ENCODE data around the gene MRPL53. TPM values are rescaled to one million over a fixed set of nuclear protein-coding genes. Genes with fewer than 3 reads are reported as not detected.

MRPL53 gene
- total and polyA plus RNA-seq, 2 of the 13 experiments (the other 11 are each of a cell fraction or from before 2014, with no cell fraction given) = 34.3 to 51.9 TPM

GRCh38 chr2:74440378-74441169 lies 31.9 kb downstream of the MRPL53 start (continued):
- peak; percentile 71 for TF ChIP-seq LCORL (IDR thresholded peaks at IDR 0.05)
- peak; percentile 95 for TF ChIP-seq LCORL (CRISPR knock-in tag; IDR thresholded peaks at IDR 0.05)
- TF ChIP-seq AHDC1 (CRISPR knock-in tag; IDR thresholded peaks at IDR 0.05; ENCODE audit: borderline replicate concordance) = no peak
- peak; percentile 92 for TF ChIP-seq GZF1 (CRISPR knock-in tag; IDR thresholded peaks at IDR 0.05)
- no peak for TF ChIP-seq ZNF260 (CRISPR knock-in tag; IDR thresholded peaks at IDR 0.05; ENCODE audit: borderline replicate concordance, low read depth)
- peak; percentile 85; the same call in 1 of the 2 replicates for TF ChIP-seq NFATC3 (CRISPR knock-in tag; IDR thresholded peaks at IDR 0.05)
- TF ChIP-seq ZNF546 (CRISPR knock-in tag; conservative IDR thresholded peaks at IDR 0.05) = peak; percentile 98
- no peak; the same call in 1 of the 2 replicates for TF ChIP-seq TMF1 (CRISPR knock-in tag; IDR thresholded peaks at IDR 0.05; ENCODE audit: low read depth)
- peak; percentile 77; the same call in 1 of the 2 replicates for TF ChIP-seq ZNF75D (CRISPR knock-in tag; IDR thresholded peaks at IDR 0.05; ENCODE audit: borderline replicate concordance)
- TF ChIP-seq PREB (CRISPR knock-in tag; IDR thresholded peaks at IDR 0.05) = 0 out of 2 replicates have a peak, but pooled peaks have one; percentile 51
- no peak for TF ChIP-seq TRAFD1 (CRISPR knock-in tag; IDR thresholded peaks at IDR 0.05; ENCODE audit: borderline replicate concordance)
- TF ChIP-seq ZHX1 (CRISPR knock-in tag; IDR thresholded peaks at IDR 0.05; ENCODE audit: low read depth) = peak; percentile 82; the same call in 1 of the 2 replicates
- peak; percentile 89 for TF ChIP-seq KAT7 (CRISPR knock-in tag; IDR thresholded peaks at IDR 0.05; ENCODE audit: borderline replicate concordance)
- TF ChIP-seq ZBTB37 (CRISPR knock-in tag; IDR thresholded peaks at IDR 0.05) = peak; percentile 8; the same call in 1 of the 2 replicates

Data from HepG2 (cell line).